DOHH2 (cell line): ENCODE data around the gene SPCS1.
"Not testable (repeated sequence)": the region's sequence is repeated elsewhere in the genome, so short reads cannot be mapped to it uniquely, and the experiment has no call there.

Experiments
- H3F3A ChIP-seq: fragments of 200-600 bp; sonication (generic), shearing (Covaris generic); 2 replicates; pipeline ENCODE4 v1.6.0; 2016; ENCODE audit warnings: antibody characterized with exemption, mild to moderate bottlenecking; ENCODE audit not compliant: control insufficient read depth, insufficient read depth
- H3K27ac ChIP-seq: fragments of 200-600 bp; sonication (generic); 2 replicates; pipeline ENCODE4 v1.5.1; 2014; ENCODE audit warnings: low read depth, mild to moderate bottlenecking, low read length, moderate library complexity
- H3K27me3 ChIP-seq: fragments of 200-600 bp; sonication (generic); 2 replicates; pipeline ENCODE4 v1.6.1; 2014; ENCODE audit warnings: mild to moderate bottlenecking, low read length, mixed read lengths; ENCODE audit not compliant: control insufficient read depth
- H3K36me3 ChIP-seq: fragments of 200-600 bp; sonication (generic); 2 replicates; pipeline ENCODE4 v1.6.1; 2014; ENCODE audit warnings: mild to moderate bottlenecking, low read length, moderate library complexity, mixed read lengths; ENCODE audit not compliant: control insufficient read depth
- H3K4me1 ChIP-seq: fragments of 200-600 bp; sonication (generic); 2 replicates; pipeline ENCODE4 v1.6.1; 2014; ENCODE audit warnings: mild to moderate bottlenecking, low read length, mixed read lengths; ENCODE audit not compliant: control insufficient read depth
- H3K4me2 ChIP-seq: fragments of 200-600 bp; sonication (generic); 2 replicates; pipeline ENCODE4 v1.6.0; 2014; ENCODE audit warnings: mild to moderate bottlenecking, low read length, moderate library complexity
- H3K4me3 ChIP-seq: fragments of 200-600 bp; sonication (generic); 2 replicates; pipeline ENCODE4 v1.5.1; 2014; ENCODE audit warnings: mild to moderate bottlenecking, low read length, mixed read lengths
- H3K79me2 ChIP-seq: fragments of 200-600 bp; sonication (generic); 2 replicates; pipeline ENCODE4 v1.6.1; 2014; ENCODE audit warnings: mild to moderate bottlenecking, low read length, mixed read lengths; ENCODE audit not compliant: control insufficient read depth
- H3K9me2 ChIP-seq: fragments of 200-600 bp; sonication (generic); replicated peaks from 2 replicates; pipeline ENCODE4 v1.6.1; 2014; ENCODE audit warnings: mild to moderate bottlenecking, low read length, mixed read lengths; ENCODE audit not compliant: control insufficient read depth
- H3K9me3 ChIP-seq: fragments of 200-600 bp; sonication (generic); 2 replicates; pipeline ENCODE4 v1.6.1; 2014; ENCODE audit warnings: antibody characterized with exemption, low read length, mixed read lengths; ENCODE audit not compliant: control insufficient read depth, insufficient read depth
- H4K20me1 ChIP-seq: fragments of 200-600 bp; sonication (generic); 2 replicates; pipeline ENCODE4 v1.6.0; 2014; ENCODE audit warnings: low read depth, mild to moderate bottlenecking, antibody characterized with exemption, low read length, moderate library complexity; ENCODE audit not compliant: control insufficient read depth, insufficient read depth
- EZH2phosphoT487 ChIP-seq: fragments of 200-600 bp; sonication (generic); IDR thresholded peaks from 2 replicates; pipeline ENCODE4 v1.6.1; 2017; ENCODE audit warnings: borderline replicate concordance, mild to moderate bottlenecking, antibody characterized with exemption, low read length, moderate library complexity, mixed read lengths
- TF ChIP-seq, protein P1 (sequence below): fragments of 200-600 bp; sonication (generic); IDR thresholded peaks from one replicate; pipeline ENCODE4 v1.5.1; 2014; ENCODE audit warnings: antibody characterized with exemption, mild to moderate bottlenecking, low read depth, low read length; ENCODE audit not compliant: poor library complexity, severe bottlenecking

The SPCS1 gene

DNA sequence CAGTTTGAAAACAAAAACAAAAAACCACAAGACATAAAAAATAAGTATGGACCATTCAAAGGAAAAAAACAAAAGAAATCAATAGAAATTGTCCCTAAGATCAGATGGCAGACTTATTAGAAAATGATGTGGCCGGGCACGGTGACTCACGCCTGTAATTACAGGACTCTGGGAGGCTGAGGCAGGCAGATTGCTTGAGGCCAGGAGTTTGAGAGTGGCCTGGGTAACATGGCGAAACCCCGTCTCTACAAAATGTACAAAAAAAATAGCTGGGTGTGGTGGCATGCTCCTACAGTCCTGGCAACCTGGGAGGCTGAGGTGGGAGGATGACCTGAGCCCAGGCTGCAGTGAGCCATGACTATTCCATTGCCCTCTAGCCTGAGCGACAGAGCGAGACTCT is 16.6 kb downstream of the SPCS1 start:
- 0 out of 2 replicates have a peak, but pooled peaks cover 3% of the 10 kb centered on the region for H4K20me1 ChIP-seq
- no peaks in the 10 kb centered on the region for H3K79me2 ChIP-seq
- no peak overlapping the region for H3K4me3 ChIP-seq
- no peaks in the 10 kb centered on the region for H3K9me3 ChIP-seq
- no peak for TF ChIP-seq EZH2phosphoT487
- TF ChIP-seq, protein P1, sequence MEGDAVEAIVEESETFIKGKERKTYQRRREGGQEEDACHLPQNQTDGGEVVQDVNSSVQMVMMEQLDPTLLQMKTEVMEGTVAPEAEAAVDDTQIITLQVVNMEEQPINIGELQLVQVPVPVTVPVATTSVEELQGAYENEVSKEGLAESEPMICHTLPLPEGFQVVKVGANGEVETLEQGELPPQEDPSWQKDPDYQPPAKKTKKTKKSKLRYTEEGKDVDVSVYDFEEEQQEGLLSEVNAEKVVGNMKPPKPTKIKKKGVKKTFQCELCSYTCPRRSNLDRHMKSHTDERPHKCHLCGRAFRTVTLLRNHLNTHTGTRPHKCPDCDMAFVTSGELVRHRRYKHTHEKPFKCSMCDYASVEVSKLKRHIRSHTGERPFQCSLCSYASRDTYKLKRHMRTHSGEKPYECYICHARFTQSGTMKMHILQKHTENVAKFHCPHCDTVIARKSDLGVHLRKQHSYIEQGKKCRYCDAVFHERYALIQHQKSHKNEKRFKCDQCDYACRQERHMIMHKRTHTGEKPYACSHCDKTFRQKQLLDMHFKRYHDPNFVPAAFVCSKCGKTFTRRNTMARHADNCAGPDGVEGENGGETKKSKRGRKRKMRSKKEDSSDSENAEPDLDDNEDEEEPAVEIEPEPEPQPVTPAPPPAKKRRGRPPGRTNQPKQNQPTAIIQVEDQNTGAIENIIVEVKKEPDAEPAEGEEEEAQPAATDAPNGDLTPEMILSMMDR: no peak
- H3K4me2 ChIP-seq: no peak overlapping the region
- peaks cover 17% of the 10 kb centered on the region for H3F3A ChIP-seq
- peaks cover 7% of the 10 kb centered on the region for H3K36me3 ChIP-seq
- H3K4me1 ChIP-seq: peaks cover 36% of the 10 kb centered on the region
- H3K27ac ChIP-seq: no peak overlapping the region
- H3K27me3 ChIP-seq: no peaks in the 10 kb centered on the region
- no peaks in the 10 kb centered on the region for H3K9me2 ChIP-seq

DNA sequence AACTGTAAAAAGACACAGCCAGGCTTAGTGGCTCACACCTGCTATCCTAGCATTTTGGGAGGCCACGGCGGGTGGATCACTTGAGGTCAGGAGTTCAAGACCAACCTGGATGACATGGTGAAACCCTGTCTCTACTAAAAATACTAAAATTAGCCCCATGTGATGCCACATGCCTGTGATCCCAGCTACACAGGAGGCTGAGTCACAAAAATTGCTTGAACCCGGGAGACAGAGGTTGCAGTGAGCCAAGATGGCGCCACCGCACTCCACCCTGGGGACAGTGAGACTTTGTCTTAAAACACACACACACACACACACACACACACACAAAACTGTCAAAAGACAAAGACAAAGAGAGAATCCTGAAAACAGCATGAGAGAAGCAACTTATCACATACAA is 18.0 kb downstream of the SPCS1 start:
- TF ChIP-seq, protein P1: no peak
- TF ChIP-seq EZH2phosphoT487: no peak
- 0 out of 2 replicates have a peak, but pooled peaks cover 3% of the 10 kb centered on the region for H4K20me1 ChIP-seq
- H3K9me3 ChIP-seq: no peaks in the 10 kb centered on the region
- H3K9me2 ChIP-seq: no peaks in the 10 kb centered on the region
- H3K27ac ChIP-seq: no peak overlapping the region
- peaks cover 36% of the 10 kb centered on the region for H3K4me1 ChIP-seq
- H3K79me2 ChIP-seq: no peaks in the 10 kb centered on the region
- H3K4me3 ChIP-seq: no peak overlapping the region
- no peak overlapping the region for H3K4me2 ChIP-seq
- no peaks in the 10 kb centered on the region for H3K27me3 ChIP-seq
- peaks cover 17% of the 10 kb centered on the region for H3F3A ChIP-seq
- peaks cover 1% of the 10 kb centered on the region for H3K36me3 ChIP-seq

DNA sequence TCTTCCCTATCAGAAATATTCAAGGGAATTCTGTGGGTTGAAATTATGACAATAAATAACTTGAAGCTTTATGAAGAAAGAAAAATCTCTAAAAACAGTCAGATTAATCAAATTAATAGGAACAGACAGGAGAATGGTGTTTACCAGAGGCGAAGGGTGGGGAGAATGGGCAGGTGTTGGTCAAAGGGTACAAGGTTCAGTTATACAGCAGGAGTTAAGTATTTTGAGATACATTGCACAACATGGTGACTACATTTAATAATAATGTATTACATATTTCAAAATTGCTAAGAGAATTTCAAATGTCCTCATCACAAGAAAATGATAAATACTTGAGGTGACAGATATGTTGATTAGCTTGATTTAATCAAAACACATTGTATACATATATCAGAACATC is 18.6 kb downstream of the SPCS1 start:
- Histone ChIP-seq H3F3A (peaks cover 17% of the 10 kb centered on the region), H3K4me3 (no peak overlapping the region), H3K36me3 (no peaks in the 10 kb centered on the region; the same call in 1 of the 2 replicates), H4K20me1 (0 out of 2 replicates have a peak, but pooled peaks cover 3% of the 10 kb centered on the region), H3K79me2 (no peaks in the 10 kb centered on the region), H3K4me2 (no peak overlapping the region), H3K27ac (no peak overlapping the region), H3K9me2 (no peaks in the 10 kb centered on the region), H3K9me3 (no peaks in the 10 kb centered on the region), H3K4me1 (peaks cover 36% of the 10 kb centered on the region), H3K27me3 (no peaks in the 10 kb centered on the region)
- TF ChIP-seq, protein P1: no peak
- no peak for TF ChIP-seq EZH2phosphoT487

DNA sequence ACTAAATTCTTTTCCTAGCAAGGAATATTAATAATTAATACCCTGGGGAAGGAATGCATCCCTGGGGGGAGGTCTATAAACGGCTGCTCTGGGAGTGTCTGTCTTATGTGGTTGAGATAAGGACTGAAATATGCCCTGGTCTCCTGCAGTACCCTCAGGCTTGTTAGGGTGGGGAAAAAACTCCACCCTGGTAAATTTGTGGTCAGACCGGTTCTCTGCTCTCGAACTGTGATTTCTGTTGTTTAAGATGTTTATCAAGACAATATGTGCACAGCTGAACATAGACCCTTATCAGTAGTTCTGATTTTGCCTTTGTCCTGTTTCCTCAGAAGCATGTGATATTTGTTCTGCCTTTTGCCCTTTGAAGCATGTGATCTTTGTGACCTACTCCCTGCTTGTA is 22.8 kb downstream of the SPCS1 start:
- H3K4me3 ChIP-seq, H3K4me2 ChIP-seq: not testable (repeated sequence)
- H3K36me3 ChIP-seq: peaks cover 27% of the 10 kb centered on the region

More for the DNA sequence above, 22.8 kb downstream of the SPCS1 start:
- H3K27ac ChIP-seq, H3F3A ChIP-seq, H4K20me1 ChIP-seq, H3K79me2 ChIP-seq, H3K4me1 ChIP-seq, H3K9me3 ChIP-seq, H3K9me2 ChIP-seq, H3K27me3 ChIP-seq: not testable (repeated sequence)
